ENCODE measurements around the gene ECSCR.
"Not testable (repeated sequence)": the region's sequence is repeated elsewhere in the genome, so short reads cannot be mapped to it uniquely, and the experiment has no call there.

The ECSCR gene

GRCh38 chr5:139443831-139444453 lies 18.6 kb downstream of the ECSCR start:
- no peak for DNase-seq

- not testable (repeated sequence) for DNase-seq
Observed at GRCh38 chr5:139440416-139440815, 22.1 kb downstream of the ECSCR start.

- peak; percentile 88 to 92 (median 92) for DNase-seq
Observed at GRCh38 chr5:139439013-139439903, 23.3 kb downstream of the ECSCR start, which contains the start of gene DNAJC18. Gene DNAJC18 (minus strand): TSS chr5:139439525. CDS start chr5:139439445, 80 bp downstream.

GRCh38 chr5:139438707-139439012 lies 23.9 kb downstream of the ECSCR start:
- peak in 1 of 3 experiments; percentile 35 for DNase-seq

GRCh38 chr5:139435676-139436075 lies 26.9 kb downstream of the ECSCR start:
- DNase-seq: no peak

- DNase-seq: no peak
Observed at GRCh38 chr5:139431706-139432105, 30.8 kb downstream of the ECSCR start.

- no peak for DNase-seq
Observed at GRCh38 chr5:139430015-139430414, 32.5 kb downstream of the ECSCR start.

- DNase-seq: no peak
Observed at GRCh38 chr5:139426203-139426885, 36.2 kb downstream of the ECSCR start.

GRCh38 chr5:139425497-139425896 lies 37.0 kb downstream of the ECSCR start:
- no peak for DNase-seq

GRCh38 chr5:139422307-139422893 lies 40.1 kb downstream of the ECSCR start:
- peak; percentile 36 to 68 (median 65) for DNase-seq

- no peak for DNase-seq
Observed at GRCh38 chr5:139419226-139420192, 43.0 kb downstream of the ECSCR start.

- no peak for DNase-seq
Observed at GRCh38 chr5:139418793-139419192, 43.8 kb downstream of the ECSCR start.

- DNase-seq: peak in 1 of 3 experiments; percentile 87
Observed at GRCh38 chr5:139417214-139417613, 45.3 kb downstream of the ECSCR start.

- DNase-seq: no peak
Observed at GRCh38 chr5:139416651-139417050, 45.9 kb downstream of the ECSCR start.

GRCh38 chr5:139415869-139416268 lies 46.7 kb downstream of the ECSCR start:
- no peak for DNase-seq

- no peak for DNase-seq
Observed at GRCh38 chr5:139415221-139415861, 47.2 kb downstream of the ECSCR start.

- no peak for DNase-seq
Observed at GRCh38 chr5:139414581-139415130, 47.9 kb downstream of the ECSCR start.

GRCh38 chr5:139413963-139414362 lies 48.6 kb downstream of the ECSCR start:
- no peak for DNase-seq

GRCh38 chr5:139413153-139413552 lies 49.4 kb downstream of the ECSCR start:
- DNase-seq: no peak

GRCh38 chr5:139410993-139411828 lies 51.3 kb downstream of the ECSCR start:
- DNase-seq: no peak

Data from NCI-H1417 (cell line).